ENCODE measurements around the gene ZNF32.
A peak's percentile ranks its signal among the peaks of the same experiment; 100 is the strongest.

ZNF32 gene, protein sequence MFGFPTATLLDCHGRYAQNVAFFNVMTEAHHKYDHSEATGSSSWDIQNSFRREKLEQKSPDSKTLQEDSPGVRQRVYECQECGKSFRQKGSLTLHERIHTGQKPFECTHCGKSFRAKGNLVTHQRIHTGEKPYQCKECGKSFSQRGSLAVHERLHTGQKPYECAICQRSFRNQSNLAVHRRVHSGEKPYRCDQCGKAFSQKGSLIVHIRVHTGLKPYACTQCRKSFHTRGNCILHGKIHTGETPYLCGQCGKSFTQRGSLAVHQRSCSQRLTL

GRCh38 chr10:43648398-43649184, at the start of gene ZNF32:
Gene ZNF32, minus strand, starts transcription at chr10:43648881. Its CDS starts 2,748 bp downstream, at chr10:43646133.
- DNase-seq = peak; percentile 86

DNA sequence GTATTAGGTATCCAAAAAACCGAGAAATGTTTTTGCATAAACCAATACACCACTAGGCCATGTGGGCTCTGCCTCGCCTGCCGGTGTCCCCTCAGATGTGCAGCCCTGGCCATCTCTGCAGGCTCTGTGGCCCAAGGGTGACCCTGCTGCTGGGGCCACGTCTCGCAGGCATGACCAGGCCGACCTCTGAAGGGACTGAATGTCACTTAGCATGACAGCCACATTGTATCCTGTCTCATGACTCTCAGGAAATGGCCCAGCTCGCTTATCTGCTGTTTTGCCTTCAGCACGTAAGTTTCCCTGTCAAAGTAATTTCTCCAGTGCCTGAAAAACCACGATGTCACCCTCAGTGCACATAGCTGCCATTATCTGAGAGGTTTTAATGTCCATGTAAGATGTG, 49.5 kb upstream of the ZNF32 start:
- DNase-seq = no peak

DNA sequence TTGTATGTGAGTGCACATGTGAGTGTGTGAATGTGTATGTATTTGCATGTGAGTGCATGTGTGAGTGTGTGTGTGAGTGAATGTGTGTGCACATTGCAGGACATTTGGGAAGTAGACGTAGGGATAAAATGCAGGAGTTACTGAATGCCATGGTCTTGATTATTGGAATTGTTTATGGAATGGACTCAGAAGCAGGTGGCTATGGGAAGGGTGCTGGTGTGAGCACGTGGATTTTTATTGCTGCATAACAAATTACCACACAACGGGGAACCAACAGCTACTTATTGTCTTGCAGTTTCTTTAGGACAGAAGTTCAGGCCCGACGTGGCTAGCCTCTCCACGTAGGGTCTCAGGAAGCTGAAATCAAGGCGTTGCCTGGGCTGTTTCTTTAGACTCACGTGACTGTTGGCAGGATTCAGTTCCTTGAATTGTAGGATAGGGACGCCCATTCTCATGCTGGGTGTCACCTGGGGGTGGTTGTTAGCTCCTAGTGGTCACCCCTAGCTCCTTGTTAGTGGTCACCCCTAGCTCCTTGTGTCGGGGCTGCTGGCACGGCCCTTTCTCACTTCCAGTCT, 48.3 kb upstream of the ZNF32 start:
- no peak for DNase-seq

GRCh38 chr10:43695730-43696129, 47.0 kb upstream of the ZNF32 start:
- no peak for DNase-seq

DNA sequence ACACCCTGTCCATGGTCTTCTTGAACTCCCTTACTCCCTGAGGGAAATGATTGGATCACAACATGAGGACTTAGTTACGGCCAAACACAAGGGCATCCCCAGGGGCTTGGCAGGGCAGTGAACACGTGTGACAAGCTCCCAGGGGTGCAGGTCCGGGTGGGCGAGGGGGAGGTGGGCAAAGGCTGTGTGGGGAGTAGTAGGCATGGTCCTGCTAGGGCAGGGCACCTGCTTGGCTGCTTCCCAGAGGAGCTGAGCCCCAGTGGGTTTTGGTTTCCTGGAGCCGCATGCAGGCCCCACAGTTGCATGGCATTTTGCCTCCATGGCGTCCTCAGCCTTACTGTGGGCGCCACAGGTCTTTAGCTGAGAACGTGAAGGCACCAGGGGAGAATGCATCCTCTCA, 46.6 kb upstream of the ZNF32 start:
- no peak for DNase-seq

DNA sequence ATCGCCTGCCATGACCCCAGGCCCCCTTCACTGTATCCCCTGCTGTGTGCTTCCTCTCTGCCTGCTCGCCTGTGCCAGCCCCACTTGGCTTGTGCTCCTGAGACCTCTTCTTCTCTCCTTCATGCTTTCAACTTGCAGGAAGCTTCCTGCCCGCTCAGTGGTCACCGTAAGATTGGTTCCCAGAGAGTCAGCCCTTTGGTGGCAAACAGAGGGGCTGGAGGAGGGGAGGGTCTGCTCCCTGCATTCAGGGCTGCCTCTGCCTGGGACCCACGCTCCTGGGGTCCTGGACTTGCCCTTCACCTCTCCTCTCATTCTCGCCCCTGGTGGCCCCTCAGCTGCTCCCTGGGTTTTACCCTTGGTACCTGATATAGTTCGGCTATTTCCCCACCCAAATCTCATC, 45.8 kb upstream of the ZNF32 start:
- DNase-seq = no peak

- no peak for DNase-seq
Observed at GRCh38 chr10:43693602-43694001, 44.9 kb upstream of the ZNF32 start.

- no peak for DNase-seq
Observed at GRCh38 chr10:43692051-43692825, 43.6 kb upstream of the ZNF32 start.

DNA sequence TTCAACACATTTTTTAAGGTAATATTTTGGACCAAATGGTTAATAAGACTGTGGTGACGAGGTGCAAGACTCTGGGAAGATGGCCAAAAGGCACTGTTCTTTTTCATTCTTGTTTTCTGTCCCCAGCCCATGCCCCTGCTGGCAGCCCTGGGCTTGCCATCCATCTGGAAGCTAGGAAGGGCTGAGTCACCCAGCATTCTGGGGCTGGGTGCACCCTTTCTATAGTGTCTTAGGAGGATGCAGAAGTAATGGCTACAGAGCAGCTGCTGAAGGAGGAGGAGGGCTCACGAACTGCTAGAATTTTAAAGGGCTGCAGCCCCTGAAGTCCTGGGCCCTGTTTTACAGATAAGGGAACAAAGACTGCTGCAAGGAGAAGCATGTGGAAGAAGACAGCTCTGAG, 42.8 kb upstream of the ZNF32 start:
- no peak for DNase-seq

GRCh38 chr10:43689955-43690771, 41.5 kb upstream of the ZNF32 start:
- DNase-seq = peak; percentile 90

GRCh38 chr10:43689618-43689954, 40.9 kb upstream of the ZNF32 start:
- DNase-seq = peak; percentile 54

DNA sequence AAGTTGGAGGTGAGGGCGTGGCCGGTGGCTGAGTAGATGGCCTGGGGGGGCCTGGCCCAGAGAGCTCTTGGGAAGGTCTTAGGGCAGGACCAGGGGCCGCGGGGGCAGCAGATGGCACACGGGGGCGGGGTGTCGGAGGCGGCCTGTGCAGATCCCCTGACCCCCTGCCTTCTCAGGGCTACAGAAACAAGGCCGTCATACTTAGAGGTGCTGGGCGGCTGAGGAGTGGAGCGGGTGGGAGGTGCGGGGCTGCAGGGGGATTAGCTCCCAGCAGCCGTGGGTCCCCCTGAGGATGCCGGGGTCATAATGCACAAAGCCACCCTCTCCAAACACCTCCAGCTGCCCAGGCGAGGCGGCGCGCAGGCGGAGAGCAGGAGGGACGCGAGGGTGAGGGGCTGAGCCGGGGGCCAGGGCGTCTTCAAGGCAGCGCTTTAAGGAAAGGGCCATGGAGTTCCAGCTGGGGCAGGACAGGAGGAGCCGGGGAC, 40.4 kb upstream of the ZNF32 start:
- DNase-seq = no peak

DNA sequence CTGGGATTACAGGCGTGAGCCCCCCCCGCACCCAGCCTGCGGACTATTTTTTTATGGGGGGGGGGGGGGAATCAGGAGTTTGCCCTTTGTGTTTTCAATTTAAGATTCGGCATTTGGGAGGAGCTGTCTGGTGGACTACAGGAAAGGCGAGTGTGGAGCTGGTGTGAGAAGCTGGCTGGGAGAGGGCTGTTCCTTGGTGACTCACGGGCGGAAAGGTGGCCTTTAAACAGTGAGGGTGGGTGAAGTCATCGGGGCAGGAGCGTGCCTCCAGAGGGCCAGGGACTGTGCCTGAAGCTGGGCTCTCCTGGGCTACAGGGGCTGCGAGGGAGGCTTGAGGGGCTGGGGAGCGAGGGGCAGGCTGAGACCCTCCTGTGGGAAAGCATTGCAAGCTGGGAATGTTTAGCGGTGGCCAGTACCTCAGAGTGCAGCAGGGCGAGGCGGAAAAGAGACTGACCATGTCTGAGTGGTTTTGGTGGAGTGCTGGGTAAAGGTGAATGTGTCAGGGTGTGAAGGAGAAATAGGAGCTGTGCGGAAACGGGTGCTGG, 39.7 kb upstream of the ZNF32 start:
- DNase-seq = no peak

- no peak for DNase-seq
Observed at GRCh38 chr10:43687373-43687772, 38.7 kb upstream of the ZNF32 start.

DNA sequence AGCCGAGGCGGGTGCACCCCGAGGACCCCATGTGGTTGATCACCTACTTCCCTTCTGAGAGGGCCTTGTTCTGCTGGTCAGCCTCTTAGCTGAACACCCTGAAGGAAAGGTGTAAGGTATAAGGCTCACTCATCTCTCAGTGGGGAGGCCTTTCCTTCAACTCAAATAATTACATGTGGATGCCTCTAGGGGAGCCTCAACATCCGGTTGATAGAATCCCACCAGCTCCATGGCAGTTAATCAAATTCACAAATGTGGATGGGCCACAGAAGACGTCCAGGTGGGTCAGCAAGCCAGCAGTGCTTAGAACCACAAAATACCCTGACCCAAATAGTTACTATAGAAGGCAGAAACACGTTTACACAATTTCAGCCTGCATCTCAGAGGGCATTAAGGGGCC, 37.7 kb upstream of the ZNF32 start:
- no peak for DNase-seq

GRCh38 chr10:43685744-43686143, 37.1 kb upstream of the ZNF32 start:
- DNase-seq = no peak

- DNase-seq = no peak
Observed at GRCh38 chr10:43684292-43684559, 35.5 kb upstream of the ZNF32 start.

- peak; percentile 40 for DNase-seq
Observed at GRCh38 chr10:43683451-43684291, 35.0 kb upstream of the ZNF32 start.

DNA sequence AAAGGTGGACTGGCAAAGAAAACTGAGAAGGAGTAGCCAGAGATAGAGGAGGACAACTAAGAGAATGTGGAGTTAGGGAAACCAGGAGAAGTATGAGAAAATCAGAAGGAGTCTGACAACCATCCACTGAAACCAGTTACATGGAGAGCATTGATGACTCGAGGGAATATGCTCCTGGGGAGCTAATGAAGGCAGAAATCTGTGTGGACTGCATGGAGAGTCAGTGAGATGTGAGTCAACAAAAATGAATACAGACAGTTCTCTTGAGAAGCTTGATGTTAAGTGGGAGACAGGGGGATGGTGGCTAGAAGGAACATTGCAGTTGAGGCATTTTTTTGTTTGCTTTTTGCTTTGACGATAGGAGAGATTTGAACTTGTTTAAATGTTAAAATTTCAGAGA, 34.3 kb upstream of the ZNF32 start:
- DNase-seq = no peak

DNA sequence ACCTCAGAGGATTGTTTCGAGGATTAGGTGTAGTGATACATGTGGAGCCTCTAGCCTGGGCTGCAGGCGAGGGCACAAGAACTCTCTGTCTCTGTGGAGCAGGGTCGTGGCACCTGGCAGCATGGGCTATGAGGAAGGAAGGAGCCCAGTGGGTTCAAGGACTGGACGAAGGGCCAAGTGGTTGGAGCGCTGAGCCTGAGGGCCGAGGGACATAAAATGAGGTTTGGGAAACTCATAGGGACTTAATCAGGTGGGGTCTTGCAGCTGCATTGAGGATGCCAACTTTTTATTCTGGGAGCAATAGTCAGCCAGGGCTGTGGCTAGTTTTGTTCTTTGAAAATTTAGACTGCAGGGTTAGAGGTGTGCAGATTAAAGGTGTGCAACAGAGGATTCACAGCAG, 33.0 kb upstream of the ZNF32 start:
- DNase-seq = no peak

DNA sequence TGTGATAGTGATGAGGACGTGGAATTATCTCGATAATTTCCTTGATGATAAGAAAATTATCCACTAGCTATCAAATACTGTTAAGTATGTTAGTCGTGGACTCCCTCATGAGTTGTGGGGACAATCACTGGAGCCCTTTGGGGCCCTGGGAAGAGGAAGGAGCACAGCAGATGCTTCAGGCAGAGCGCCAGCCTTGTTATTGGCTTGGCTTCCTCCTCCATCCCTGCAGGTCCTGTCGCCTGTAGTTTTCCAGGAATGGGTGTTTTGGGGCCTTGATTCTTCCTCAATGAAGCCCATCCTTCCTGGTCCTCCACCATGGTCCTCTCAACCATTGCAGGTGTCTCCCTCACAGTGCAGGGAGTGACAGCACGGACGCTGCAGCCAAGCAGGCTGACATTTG, 32.5 kb upstream of the ZNF32 start:
- DNase-seq = no peak

Measured in CD4-positive, alpha-beta T cell treated with Interleukin-17A for 4 hours (primary cell).